Peyer's patch (tissue), 4 donors: Measurements from ENCODE around the gene NLGN2. TPM values are rescaled to one million over a fixed set of nuclear protein-coding genes. Genes with fewer than 3 reads are reported as not detected.
A peak's percentile ranks its signal among the peaks of the same experiment; 100 is the strongest.

ENCODE experiments used
- DNase-seq, 3 donors: peaks; one replicate each; pipeline ENCODE4 v3.0.0-alpha.2; 2017 to 2019
- H3K27ac ChIP-seq, 4 donors: fragments of 200-600 bp; sonication (generic); one replicate each; pipeline ENCODE4 v1.5.1; 2016 to 2019
- H3K27me3 ChIP-seq, 2 donors: fragments of 200-600 bp; sonication (generic); one replicate each; pipeline ENCODE4 v1.5.1; 2019
- H3K36me3 ChIP-seq, 3 donors: fragments of 200-600 bp; sonication (generic); one replicate each; pipeline ENCODE4 v1.5.1; 2016 to 2019
- H3K4me1 ChIP-seq, 4 donors: fragments of 200-600 bp; sonication (generic); one replicate each; pipeline ENCODE4 v1.5.1; 2016 to 2019
- H3K4me3 ChIP-seq, 4 donors: fragments of 200-600 bp; sonication (generic); 1 replicate in 3 of 4; 2 replicates in 1 of 4; pipeline ENCODE4 v1.5.1; 2016 to 2019; ENCODE audit warnings: mild to moderate bottlenecking in 1 of 4
- H3K9me3 ChIP-seq, 4 donors: fragments of 200-600 bp; sonication (generic); one replicate each; pipeline ENCODE4 v1.5.1; 2016 to 2019; ENCODE audit warnings: mild to moderate bottlenecking in 1 of 4
- CTCF ChIP-seq, 6 experiments: fragments of 450-650 bp in 4 of 6; fragments of 200-600 bp in 2 of 6; sonication (generic) in 1 of 6; IDR thresholded peaks; one replicate each; pipeline ENCODE4 v1.5.1; 2017 to 2019; ENCODE audit warnings: antibody characterized with exemption in 6 of 6, mild to moderate bottlenecking in 3 of 6, moderate library complexity in 1 of 6
- POLR2A ChIP-seq, 2 donors: fragments of 450-650 bp; IDR thresholded peaks; one replicate each; pipeline ENCODE4 v1.5.1; 2017; ENCODE audit warnings: antibody characterized with exemption in 2 of 2, mild to moderate bottlenecking in 2 of 2, moderate library complexity in 2 of 2
- total RNA-seq, 4 donors: library from RNA; depleted of rRNA; stranded (reverse); fragments of >200 nt; gene quantifications; one replicate each; pipeline ENCODE4 v1.1.0, GENCODE V29; 2016

Gene NLGN2
- total RNA-seq, 4 donors from 2014 or later = 0.88 to 9.9 (median 5.8) TPM

- H3K27ac ChIP-seq = peak within 1 kb of the TSS; percentile 84 to 96 (median 95)
- peak; percentile 80 to 87 for TF ChIP-seq POLR2A (IDR thresholded peaks at IDR 0.05)
- TF ChIP-seq CTCF (IDR thresholded peaks at IDR 0.05) = peak in 5 of 6 experiments; percentile 3 to 48 (median 42)
- H3K9me3 ChIP-seq = no peaks in the 10 kb centered on the region
- peak within 1 kb of the TSS; percentile 74 to 86 (median 80) for H3K4me3 ChIP-seq
- DNase-seq = peak; percentile 80 to 94 (median 93)
- H3K36me3 ChIP-seq = peaks cover 0 to 17% (median 0%) of the 10 kb centered on the region in 3 donors
- peaks cover 0 to 16% (median 6%) of the 10 kb centered on the region in 4 donors for H3K4me1 ChIP-seq
- H3K27me3 ChIP-seq = no peaks in the 10 kb centered on the region
Measured at GRCh38 chr17:7394452-7395191, 13.0 kb upstream of the NLGN2 start, which contains the start of gene PLSCR3. Gene PLSCR3, minus strand, starts transcription at chr17:7394525. Its CDS starts 415 bp downstream, at chr17:7394110.

DNA sequence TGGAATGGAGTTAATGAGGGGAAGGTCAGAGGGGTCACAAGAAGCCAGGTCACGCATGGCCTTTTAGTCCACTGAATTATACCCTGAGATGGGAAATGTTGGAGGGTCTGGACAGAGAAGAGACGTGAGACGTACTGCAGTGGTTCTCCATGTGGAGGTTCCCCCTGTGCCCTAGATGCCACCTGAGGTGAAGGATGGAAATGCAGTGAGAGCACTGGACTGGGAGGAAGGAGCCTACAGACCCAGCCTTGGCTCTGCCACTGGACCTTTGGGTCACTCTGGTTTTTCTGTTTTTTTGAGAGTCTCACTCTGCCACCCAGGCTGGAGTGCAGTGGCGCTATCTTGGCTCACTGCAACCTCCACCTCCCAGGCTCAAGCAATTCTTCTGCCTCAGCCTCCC, 11.5 kb upstream of the NLGN2 start:
- Histone ChIP-seq H3K27ac (no peak overlapping the region), H3K9me3 (no peaks in the 10 kb centered on the region), H3K4me3 (no peak overlapping the region), H3K27me3 (no peaks in the 10 kb centered on the region), H3K4me1 (peaks cover 0 to 16% (median 6%) of the 10 kb centered on the region in 4 donors), H3K36me3 (peaks cover 0 to 2% (median 0%) of the 10 kb centered on the region in 3 donors)
- DNase-seq = no peak
- TF ChIP-seq POLR2A (IDR thresholded peaks at IDR 0.05) (no peak), CTCF (IDR thresholded peaks at IDR 0.05) (peak in 2 of 6 experiments; percentile 2 to 9)

GRCh38 chr17:7398612-7399011, 9.0 kb upstream of the NLGN2 start:
- H3K9me3 ChIP-seq = no peaks in the 10 kb centered on the region
- DNase-seq = no peak

GRCh38 chr17:7403043-7403726, 4.5 kb upstream of the NLGN2 start:
- peak in 2 of 3 donors; percentile 88 for DNase-seq
- Histone ChIP-seq H3K27me3 (no peaks in the 10 kb centered on the region), H3K4me3 (peak overlapping the region; percentile 49 to 90 (median 69)), H3K27ac (peak overlapping the region; percentile 88 to 96 (median 92)), H3K4me1 (peaks cover 0 to 15% (median 5%) of the 10 kb centered on the region in 4 donors), H3K36me3 (no peaks in the 10 kb centered on the region), H3K9me3 (no peaks in the 10 kb centered on the region)
- TF ChIP-seq CTCF (IDR thresholded peaks at IDR 0.05) (no peak), POLR2A (IDR thresholded peaks at IDR 0.05) (peak; percentile 34 to 65)

More at GRCh38 chr17:7398612-7399011, 9.0 kb upstream of the NLGN2 start:
- no peak overlapping the region for H3K27ac ChIP-seq
- TF ChIP-seq CTCF (IDR thresholded peaks at IDR 0.05) = no peak
- TF ChIP-seq POLR2A (IDR thresholded peaks at IDR 0.05) = no peak
- no peaks in the 10 kb centered on the region for H3K36me3 ChIP-seq
- no peaks in the 10 kb centered on the region for H3K27me3 ChIP-seq
- H3K4me1 ChIP-seq = peaks cover 0 to 24% (median 4%) of the 10 kb centered on the region in 4 donors
- no peak overlapping the region for H3K4me3 ChIP-seq

- Histone ChIP-seq H3K27ac (peak overlapping the region; percentile 88 to 96 (median 92)), H3K9me3 (no peaks in the 10 kb centered on the region), H3K27me3 (no peaks in the 10 kb centered on the region), H3K4me3 (peak overlapping the region; percentile 49 to 90 (median 69)), H3K36me3 (no peaks in the 10 kb centered on the region), H3K4me1 (peaks cover 0 to 15% (median 5%) of the 10 kb centered on the region in 4 donors)
- no peak for DNase-seq
- TF ChIP-seq CTCF (IDR thresholded peaks at IDR 0.05) = peak in 1 of 6 experiments; percentile 15
- no peak for TF ChIP-seq POLR2A (IDR thresholded peaks at IDR 0.05)
Measured at GRCh38 chr17:7403727-7403976, 4.0 kb upstream of the NLGN2 start.
